K562 (cell line): ENCODE results near the gene STYXL1. TPM values are rescaled to one million over a fixed set of nuclear protein-coding genes. Genes with fewer than 3 reads are reported as not detected.

Source experiments
- ATAC-seq: fragments of 200-7000 bp; cut with Tn5 transposase; 3 replicates; pipeline ENCODE4 v1.9.1; 2020; ENCODE audit warnings: moderate library complexity
- BruUV-seq: library from RNA; stranded (reverse); fragments of 400-500 nt; replicated peaks from 2 replicates; lab custom pipeline; 2021; lab: Mats Ljungman, UMichigan
- CTCF ChIA-PET: fragments of 300-600 bp; formaldehyde crosslinking; extraction: SDS; loops from one replicate; lab custom pipeline; 2021; ENCODE audit warnings: low intra/inter-chr PET ratio; lab: Yijun Ruan, JAX
- POLR2A ChIA-PET: fragments of 300-600, 350-650 bp; sonication (Branson Sonifier 250); formaldehyde crosslinking; extraction: SDS; loops from one replicate; lab custom pipeline; 2021; ENCODE audit warnings: antibody characterized with exemption, inconsistent platforms; lab: Yijun Ruan, JAX
- DNase-seq, 4 experiments: peaks; one replicate each; pipeline versions ENCODE4 v3.0.0 to v3.0.0-alpha.2; 2011 to 2018; ENCODE audit warnings: low spot score in 3 of 4, mixed read lengths in 3 of 4; ENCODE audit errors: extremely low read depth in 1 of 4
- FAIRE-seq: peaks from 2 replicates; lab custom pipeline; 2011; peaks lifted over from hg19 to GRCh38; lab: Jason Lieb, UNC
- H2AFZ ChIP-seq: 2 replicates; pipeline ENCODE4 v1.6.0; 2011; ENCODE audit warnings: low read depth, low read length, control low read depth, inconsistent platforms
- H3K27ac ChIP-seq: fragments of 200-600 bp; 3 replicates; pipeline ENCODE4 v1.8.0; 2011; ENCODE audit warnings: low read depth, mild to moderate bottlenecking, control low read depth, inconsistent platforms, low read length, moderate library complexity, mixed read lengths; ENCODE audit errors: extremely low read depth
- H3K27me3 ChIP-seq, 2 experiments: fragments of 300-600 bp in 1 of 2; 2 replicates in 1 of 2; 3 replicates in 1 of 2; pipeline versions ENCODE4 v1.6.0 to v1.8.0; 2011; ENCODE audit warnings: inconsistent platforms in 2 of 2, low read length in 2 of 2, mild to moderate bottlenecking in 1 of 2, mixed read lengths in 1 of 2, moderate library complexity in 1 of 2; ENCODE audit not compliant: control insufficient read depth in 2 of 2, insufficient read depth in 2 of 2
- H3K36me3 ChIP-seq: fragments of 300-600 bp; 3 replicates; pipeline ENCODE4 v1.8.0; 2011; ENCODE audit warnings: mild to moderate bottlenecking, low read length, inconsistent platforms; ENCODE audit not compliant: control insufficient read depth, insufficient read depth
- H3K4me1 ChIP-seq, 2 experiments: fragments of 200-600 bp in 1 of 2; replicated peaks in 1 of 2; 2 replicates in 1 of 2; 3 replicates in 1 of 2; pipeline versions ENCODE4 v1.5.1 to v1.8.0; 2011; ENCODE audit warnings: inconsistent platforms in 2 of 2, low read length in 2 of 2, mild to moderate bottlenecking in 1 of 2, mixed read lengths in 1 of 2, moderate library complexity in 1 of 2; ENCODE audit not compliant: control insufficient read depth in 2 of 2, insufficient read depth in 2 of 2
- H3K4me2 ChIP-seq: 2 replicates; pipeline ENCODE4 v1.6.1; 2011; ENCODE audit warnings: low read length, control low read depth, inconsistent platforms, mixed read lengths; ENCODE audit not compliant: insufficient read depth
- H3K4me3 ChIP-seq: fragments of 200-600 bp; sonication (generic), shearing (Covaris generic); 2 replicates; pipeline ENCODE4 v1.5.1; 2016; ENCODE audit warnings: control low read depth, inconsistent platforms
- H3K79me2 ChIP-seq: fragments of 200-600 bp; 3 replicates; pipeline ENCODE4 v1.8.0; 2011; ENCODE audit warnings: low read length, inconsistent platforms; ENCODE audit not compliant: control insufficient read depth, insufficient read depth
- H3K9ac ChIP-seq, 2 experiments: 2 replicates each; pipeline versions ENCODE4 v1.6.0 to v1.6.1; 2011; ENCODE audit warnings: low read depth in 2 of 2, low read length in 2 of 2, control low read depth in 1 of 2, inconsistent platforms in 1 of 2, mild to moderate bottlenecking in 1 of 2, mixed read lengths in 1 of 2; ENCODE audit not compliant: insufficient read depth in 1 of 2
- H3K9me1 ChIP-seq: one replicate; pipeline ENCODE4 v1.6.0; 2011; ENCODE audit warnings: inconsistent platforms, mild to moderate bottlenecking, low read length, moderate library complexity; ENCODE audit not compliant: control insufficient read depth, insufficient read depth
- H3K9me3 ChIP-seq: replicated peaks from 2 replicates; pipeline ENCODE4 v1.5.1; 2011; ENCODE audit warnings: low read depth, low read length, inconsistent platforms; ENCODE audit not compliant: control insufficient read depth, insufficient read depth
- H4K20me1 ChIP-seq: replicated peaks from 2 replicates; pipeline ENCODE4 v1.6.1; 2011; ENCODE audit warnings: low read length, inconsistent platforms, mixed read lengths; ENCODE audit not compliant: control insufficient read depth, insufficient read depth
- ETS2 ChIP-seq: IDR thresholded peaks from 2 replicates; pipeline ENCODE4 v1.6.1; 2016; ENCODE audit warnings: borderline replicate concordance, missing genetic modification characterization, mild to moderate bottlenecking, moderate library complexity, missing compliant biosample characterization; ENCODE audit not compliant: poor library complexity, severe bottlenecking
- ETV1 ChIP-seq: fragments of 450-650 bp; conservative IDR thresholded peaks from 2 replicates; pipeline ENCODE4 v1.6.1; 2016; ENCODE audit warnings: missing genetic modification characterization, control low read depth, low read depth, missing compliant biosample characterization
- NR2F6 ChIP-seq: fragments of 450-650 bp; formaldehyde crosslinking; IDR thresholded peaks from 2 replicates; pipeline ENCODE4 v1.4.0; 2020; ENCODE audit warnings: mild to moderate bottlenecking
- PHF20 ChIP-seq: fragments of 450-650 bp; IDR thresholded peaks from 2 replicates; pipeline ENCODE4 v1.6.1; 2018; ENCODE audit not compliant: partially characterized antibody
- ZNF384 ChIP-seq: IDR thresholded peaks from 2 replicates; pipeline ENCODE4 v1.6.1; 2012; ENCODE audit warnings: low read depth, low read length, improper control_type of control experiment
- ZNF778 ChIP-seq: fragments of 450-650 bp; formaldehyde crosslinking; IDR thresholded peaks from 2 replicates; pipeline ENCODE4 v1.4.0; 2020; ENCODE audit warnings: mild to moderate bottlenecking, moderate library complexity
- WGBS: fragments of 100-300 bp; shearing (Covaris generic); methylation state at CpG from one replicate; pipeline ENCODE4 v1.1.6; 2016; ENCODE audit warnings: low coverage, mixed read lengths; ENCODE audit not compliant: insufficient coverage; ENCODE audit errors: missing lambda C conversion rate; 5-methylcytosine and 5-hydroxymethylcytosine counted together
- in situ Hi-C: fragments of 300-500 bp; cut with MboI; formaldehyde crosslinking; loops from 4 replicates; pipeline ENCODE4 v1.15.0; 2018; ENCODE audit warnings: inconsistent platforms, mixed read lengths
- intact Hi-C: fragments of 100-400 bp; cut with micrococcal nuclease; formaldehyde crosslinking; loops from 2 replicates; pipeline ENCODE4 v1.14.2; 2022
- polyA plus RNA-seq, 8 experiments: library from polyadenylated mRNA; depleted of rRNA in 4 of 8; stranded (reverse) in 5 of 8; unstranded in 3 of 8; fragments of >200 nt; fragmentation: Nextera tagmentation in 2 of 8; fragmentation: Illumina TruSeq in 1 of 8; extraction: Ambion mirVana in 2 of 8; extraction: Trizol in 1 of 8; gene quantifications; 2 replicates each; pipeline versions ENCODE4 v1.2.1 to v1.2.3, GENCODE V29; 2011 to 2014; ENCODE audit warnings: inconsistent platforms in 1 of 8, missing spikeins in 1 of 8
- total RNA-seq, 7 experiments: library from RNA; depleted of rRNA in 6 of 7; stranded (reverse); fragments of >200 nt in 6 of 7; fragmentation: Illumina TruSeq in 2 of 7; extraction: Trizol in 2 of 7; gene quantifications; 2 replicates each; pipeline versions ENCODE4 v1.2.1 to v1.2.3, GENCODE V29; 2011 to 2021; ENCODE audit warnings: low replicate concordance in 1 of 7
- TF ChIP-seq, protein P1 (sequence below): sonication (generic); formaldehyde crosslinking; IDR thresholded peaks from 2 replicates; pipeline ENCODE4 v1.8.1; 2023; ENCODE audit warnings: mild to moderate bottlenecking, missing genetic modification reagents

STYXL1 gene
- total and polyA plus RNA-seq, 9 of the 15 experiments (the other 6 are each of a cell fraction or from before 2014, with no cell fraction given), result 36.5 to 97.2 (median 49.9) TPM

DNA sequence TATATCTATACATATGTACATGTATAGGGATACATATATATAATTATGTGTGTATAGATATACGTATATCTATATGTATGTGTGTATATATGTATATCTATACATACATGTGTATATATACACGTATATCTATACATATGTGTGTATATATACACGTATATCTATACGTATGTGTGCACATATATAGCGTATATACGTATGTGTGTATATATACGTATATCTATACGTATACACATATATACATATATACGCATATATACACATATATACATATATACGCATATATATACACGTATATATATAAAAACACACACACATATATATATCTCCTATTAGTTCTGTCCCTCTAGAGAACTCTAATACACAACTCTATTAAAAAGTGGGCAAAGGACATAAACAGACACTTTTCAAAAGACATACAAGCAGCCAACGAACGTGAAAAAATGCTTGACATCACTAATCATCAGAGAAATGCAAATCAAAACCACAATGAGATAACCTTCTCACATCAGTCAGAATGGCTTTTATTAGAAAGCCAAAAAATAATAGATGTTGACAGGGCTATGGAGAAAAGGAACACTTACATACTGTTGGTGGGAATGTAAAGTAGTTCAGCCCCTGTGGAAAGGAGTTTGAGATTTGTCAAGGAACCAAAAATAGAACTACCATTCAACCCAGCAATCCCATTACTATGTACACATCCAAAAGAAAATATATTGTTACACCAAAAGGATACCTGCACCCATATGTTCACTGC, 31.4 kb downstream of the STYXL1 start (continued):
- TF ChIP-seq ETS2 (tag) (no peak), ZNF778 (CRISPR knock-in tag) (no peak), ZNF384 (no peak)

DNA sequence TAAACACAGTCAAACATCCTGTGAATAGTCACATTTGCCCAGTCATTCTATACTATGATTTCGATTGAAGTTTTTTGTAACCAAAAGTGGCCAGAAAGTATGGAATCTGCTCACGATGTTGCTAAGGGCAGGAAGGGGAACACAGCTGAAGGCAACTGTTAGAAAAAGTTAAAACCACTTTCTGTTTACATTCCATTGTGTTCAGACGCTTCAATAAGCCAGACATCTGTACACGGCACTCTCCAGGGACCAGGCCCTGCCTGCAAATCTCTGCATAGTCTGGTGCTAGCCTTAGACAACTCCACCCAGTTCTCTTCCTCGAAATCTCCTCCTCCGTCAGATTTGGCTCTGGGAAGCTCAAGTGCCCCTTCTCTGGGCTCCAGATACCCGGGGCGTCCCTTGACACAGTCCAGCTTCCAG, 36.3 kb downstream of the STYXL1 start:
- Histone ChIP-seq H4K20me1 (no peaks in the 10 kb centered on the region), H3K9ac (peak overlapping the region in 1 of 2 experiments; percentile 50; a peak in 1 of 4 replicates), H3K4me3 (no peak overlapping the region), H3K4me1 (peaks cover 0 to 3% of the 10 kb centered on the region in 2 experiments; a peak in 1 of 5 replicates), H3K79me2 (no peaks in the 10 kb centered on the region), H3K4me2 (no peak overlapping the region), H3K27me3 (no peaks in the 10 kb centered on the region), H2AFZ (no peak overlapping the region), H3K36me3 (peaks cover 11% of the 10 kb centered on the region; the same call in 2 of the 3 replicates), H3K27ac (no peak overlapping the region), H3K9me3 (no peaks in the 10 kb centered on the region), H3K9me1 (peaks cover 8% of the 10 kb centered on the region)
- DNase-seq, result peak in 1 of 4 experiments; percentile 5
- 55% methylated on average over 8 of the region's 8 CpGs for WGBS
- ATAC-seq, result no peak
- BruUV-seq, result no TSS peak
- FAIRE-seq, result no peak
- ChIA-PET CTCF (no interaction called here), POLR2A (interaction anchor here (0.6 to 1.0 kb wide), 2 partner anchors 103 to 1645 kb away, joined by 3 read pairs; no protein-coding TSS in a partner anchor)
- intact Hi-C loops (no loop called here), in situ Hi-C loops (loop anchor here (25.0 kb wide), 1 partner anchor 574 kb away; no protein-coding TSS in a partner anchor)
- TF ChIP-seq, protein P1, sequence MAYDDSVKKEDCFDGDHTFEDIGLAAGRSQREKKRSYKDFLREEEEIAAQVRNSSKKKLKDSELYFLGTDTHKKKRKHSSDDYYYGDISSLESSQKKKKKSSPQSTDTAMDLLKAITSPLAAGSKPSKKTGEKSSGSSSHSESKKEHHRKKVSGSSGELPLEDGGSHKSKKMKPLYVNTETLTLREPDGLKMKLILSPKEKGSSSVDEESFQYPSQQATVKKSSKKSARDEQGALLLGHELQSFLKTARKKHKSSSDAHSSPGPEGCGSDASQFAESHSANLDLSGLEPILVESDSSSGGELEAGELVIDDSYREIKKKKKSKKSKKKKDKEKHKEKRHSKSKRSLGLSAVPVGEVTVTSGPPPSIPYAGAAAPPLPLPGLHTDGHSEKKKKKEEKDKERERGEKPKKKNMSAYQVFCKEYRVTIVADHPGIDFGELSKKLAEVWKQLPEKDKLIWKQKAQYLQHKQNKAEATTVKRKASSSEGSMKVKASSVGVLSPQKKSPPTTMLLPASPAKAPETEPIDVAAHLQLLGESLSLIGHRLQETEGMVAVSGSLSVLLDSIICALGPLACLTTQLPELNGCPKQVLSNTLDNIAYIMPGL (CRISPR knock-in tag), result no peak
- TF ChIP-seq ZNF384, result no peak
- TF ChIP-seq ETV1 (tag), result no peak
- no peak for TF ChIP-seq NR2F6 (CRISPR knock-in tag)
- no peak for TF ChIP-seq PHF20
